ENCODE measurements around the gene KCNT2.
"Not testable (repeated sequence)": the region's sequence is repeated elsewhere in the genome, so short reads cannot be mapped to it uniquely, and the experiment has no call there.

The KCNT2 gene

GRCh38 chr1:196515904-196516303 lies 92.3 kb downstream of the KCNT2 start:
- no peak overlapping the region for H3K4me3 ChIP-seq (replicated peaks; ENCODE audit: low read depth, low read length)
- DNase-seq (ENCODE audit: extremely low read depth, insufficient read length) = no peak
- no peaks in the 10 kb centered on the region for H3K36me3 ChIP-seq (ENCODE audit: control insufficient read depth, insufficient read depth, low read length)
- no peaks in the 10 kb centered on the region for H3K27me3 ChIP-seq (replicated peaks; ENCODE audit: control insufficient read depth, insufficient read depth, low read length)
- no peak for TF ChIP-seq CTCF (IDR thresholded peaks at IDR 0.05; ENCODE audit: insufficient read depth, low read length, poor library complexity, severe bottlenecking)

GRCh38 chr1:196513821-196514220 lies 94.4 kb downstream of the KCNT2 start:
- Histone ChIP-seq H3K36me3 (ENCODE audit: control insufficient read depth, insufficient read depth, low read length) (no peaks in the 10 kb centered on the region), H3K27me3 (replicated peaks; ENCODE audit: control insufficient read depth, insufficient read depth, low read length) (no peaks in the 10 kb centered on the region), H3K4me3 (replicated peaks; ENCODE audit: low read depth, low read length) (no peak overlapping the region)
- TF ChIP-seq CTCF (IDR thresholded peaks at IDR 0.05; ENCODE audit: insufficient read depth, low read length, poor library complexity, severe bottlenecking) = no peak
- no peak for DNase-seq (ENCODE audit: extremely low read depth, insufficient read length)

- Histone ChIP-seq H3K4me3 (replicated peaks; ENCODE audit: low read depth, low read length) (no peak overlapping the region), H3K36me3 (ENCODE audit: control insufficient read depth, insufficient read depth, low read length) (no peaks in the 10 kb centered on the region), H3K27me3 (replicated peaks; ENCODE audit: control insufficient read depth, insufficient read depth, low read length) (no peaks in the 10 kb centered on the region)
- TF ChIP-seq CTCF (IDR thresholded peaks at IDR 0.05; ENCODE audit: insufficient read depth, low read length, poor library complexity, severe bottlenecking) = no peak
- DNase-seq (ENCODE audit: extremely low read depth, insufficient read length) = no peak
Observed at GRCh38 chr1:196510451-196510850, 97.8 kb downstream of the KCNT2 start.

GRCh38 chr1:196504224-196504623 lies 104.0 kb downstream of the KCNT2 start:
- H3K36me3 ChIP-seq (ENCODE audit: control insufficient read depth, insufficient read depth, low read length); DNase-seq (ENCODE audit: extremely low read depth, insufficient read length); H3K4me3 ChIP-seq (replicated peaks; ENCODE audit: low read depth, low read length); H3K27me3 ChIP-seq (replicated peaks; ENCODE audit: control insufficient read depth, insufficient read depth, low read length): not testable (repeated sequence)

- TF ChIP-seq CTCF (IDR thresholded peaks at IDR 0.05; ENCODE audit: insufficient read depth, low read length, poor library complexity, severe bottlenecking) = no peak
- Histone ChIP-seq H3K4me3 (replicated peaks; ENCODE audit: low read depth, low read length) (no peak overlapping the region), H3K27me3 (replicated peaks; ENCODE audit: control insufficient read depth, insufficient read depth, low read length) (no peaks in the 10 kb centered on the region), H3K36me3 (ENCODE audit: control insufficient read depth, insufficient read depth, low read length) (no peaks in the 10 kb centered on the region)
- DNase-seq (ENCODE audit: extremely low read depth, insufficient read length) = no peak
Observed at GRCh38 chr1:196502437-196502836, 105.8 kb downstream of the KCNT2 start.

- DNase-seq (ENCODE audit: extremely low read depth, insufficient read length) = no peak
- no peaks in the 10 kb centered on the region for H3K36me3 ChIP-seq (ENCODE audit: control insufficient read depth, insufficient read depth, low read length)
- no peaks in the 10 kb centered on the region for H3K27me3 ChIP-seq (replicated peaks; ENCODE audit: control insufficient read depth, insufficient read depth, low read length)
- H3K4me3 ChIP-seq (replicated peaks; ENCODE audit: low read depth, low read length) = no peak overlapping the region
- TF ChIP-seq CTCF (IDR thresholded peaks at IDR 0.05; ENCODE audit: insufficient read depth, low read length, poor library complexity, severe bottlenecking) = no peak
Observed at GRCh38 chr1:196501760-196502428, 106.3 kb downstream of the KCNT2 start.

Data from GM06990 (cell line).